C4-2B (cell line): ENCODE results near the gene PAM16.

Experiments used
- H3K27ac ChIP-seq: fragments of 450-650 bp; 2 replicates; pipeline ENCODE4 v1.5.1; 2017
- CTCF ChIP-seq: fragments of 450-650 bp; conservative IDR thresholded peaks from 2 replicates; pipeline ENCODE4 v1.5.1; 2017; ENCODE audit warnings: mild to moderate bottlenecking
- ZFX ChIP-seq: fragments of 450-650 bp; IDR thresholded peaks from 2 replicates; pipeline ENCODE4 v1.6.1; 2017

PAM16 gene

GRCh38 chr16:4322121-4323052 is 28.7 kb downstream of the PAM16 start:
- no peak overlapping the region for H3K27ac ChIP-seq
- TF ChIP-seq ZFX = no peak
- TF ChIP-seq CTCF = no peak

- TF ChIP-seq ZFX (no peak), CTCF (no peak)
- no peak overlapping the region for H3K27ac ChIP-seq
Observed at GRCh38 chr16:4321286-4322120, 29.6 kb downstream of the PAM16 start.

- no peak overlapping the region for H3K27ac ChIP-seq
Observed at GRCh38 chr16:4320571-4321137, 30.5 kb downstream of the PAM16 start.

GRCh38 chr16:4319454-4320421 is 31.4 kb downstream of the PAM16 start:
- no peak overlapping the region for H3K27ac ChIP-seq
- TF ChIP-seq CTCF (no peak), ZFX (no peak)

More at GRCh38 chr16:4320571-4321137, 30.5 kb downstream of the PAM16 start:
- TF ChIP-seq CTCF (no peak), ZFX (no peak)

GRCh38 chr16:4318967-4319366 is 32.2 kb downstream of the PAM16 start:
- no peak overlapping the region for H3K27ac ChIP-seq
- TF ChIP-seq CTCF (no peak), ZFX (no peak)

GRCh38 chr16:4318451-4318910 is 32.6 kb downstream of the PAM16 start:
- H3K27ac ChIP-seq = no peak overlapping the region
- no peak for TF ChIP-seq CTCF
- no peak for TF ChIP-seq ZFX
